Uterus (tissue), 4 donors: Measurements from ENCODE around the gene PSME3IP1. TPM values are rescaled to one million over a fixed set of nuclear protein-coding genes. Genes with fewer than 3 reads are reported as not detected.

Source experiments
- DNase-seq, 2 donors: peaks; one replicate each; pipeline ENCODE4 v3.0.0-alpha.2; 2019 to 2020
- H3K27ac ChIP-seq, 2 donors: fragments of 200-600 bp; sonication (generic); 1 replicate in 1 of 2; 2 replicates in 1 of 2; pipeline ENCODE4 v1.5.1; 2016 to 2018
- H3K27me3 ChIP-seq, 2 donors: fragments of 200-600 bp; sonication (generic); one replicate each; pipeline ENCODE4 v1.5.1; 2018 to 2019; ENCODE audit warnings: control low read depth in 1 of 2
- H3K36me3 ChIP-seq, 2 donors: fragments of 200-600 bp; sonication (generic); one replicate each; pipeline ENCODE4 v1.5.1; 2019; ENCODE audit warnings: control low read depth in 1 of 2
- H3K4me1 ChIP-seq, 2 donors: fragments of 200-600 bp; sonication (generic); one replicate each; pipeline ENCODE4 v1.5.1; 2018 to 2019; ENCODE audit warnings: control low read depth in 1 of 2
- H3K4me3 ChIP-seq, 2 donors: fragments of 200-600 bp; sonication (generic); 1 replicate in 1 of 2; 2 replicates in 1 of 2; pipeline ENCODE4 v1.5.1; 2018 to 2019; ENCODE audit warnings: mild to moderate bottlenecking in 1 of 2
- H3K9me3 ChIP-seq, 2 donors: fragments of 200-600 bp; sonication (generic); one replicate each; pipeline ENCODE4 v1.5.1; 2019; ENCODE audit warnings: control low read depth in 1 of 2
- CTCF ChIP-seq, 4 experiments: fragments of 200-600 bp in 2 of 4; fragments of 450-650 bp in 2 of 4; sonication (generic) in 2 of 4; IDR thresholded peaks; one replicate each; pipeline ENCODE4 v1.5.1; 2016 to 2019; ENCODE audit warnings: antibody characterized with exemption in 4 of 4, mild to moderate bottlenecking in 2 of 4, moderate library complexity in 1 of 4
- POLR2A ChIP-seq, 2 donors: fragments of 450-650 bp; IDR thresholded peaks; one replicate each; pipeline ENCODE4 v1.6.1; 2016; ENCODE audit warnings: antibody characterized with exemption in 2 of 2, mild to moderate bottlenecking in 1 of 2, moderate library complexity in 1 of 2
- intact Hi-C: fragments of 100-400 bp; cut with DNase I; formaldehyde crosslinking; loops from one replicate; pipeline ENCODE4 v1.15.1; 2023; ENCODE audit warnings: low total_unique reads
- total RNA-seq, 4 donors: library from RNA; depleted of rRNA in 3 of 4; stranded (reverse); fragments of >200 nt in 3 of 4; gene quantifications; one replicate each; pipeline versions ENCODE4 v1.1.0 to v1.2.4, GENCODE V29; 2014 to 2023
- donor health status: DM: yes; HTN: yes; CAD: no.

Gene PSME3IP1
- total RNA-seq, 4 donors from 2014 or later, result 45.3 to 323 (median 75.1) TPM

- H3K4me3 ChIP-seq, result no peak overlapping the region
- intact Hi-C loops, result no loop called here
- DNase-seq, result no peak
- no peaks in the 10 kb centered on the region for H3K9me3 ChIP-seq
- no peak overlapping the region for H3K27ac ChIP-seq
- no peaks in the 10 kb centered on the region for H3K36me3 ChIP-seq
- no peaks in the 10 kb centered on the region for H3K27me3 ChIP-seq
- H3K4me1 ChIP-seq, result no peaks in the 10 kb centered on the region
- TF ChIP-seq POLR2A (IDR thresholded peaks at IDR 0.05) (no peak), CTCF (IDR thresholded peaks at IDR 0.05) (no peak)
These were observed 54.4 kb downstream of the PSME3IP1 start for GRCh38 chr16:57131351-57131970.

- no peak for DNase-seq
- no peaks in the 10 kb centered on the region for H3K4me1 ChIP-seq
- H3K27ac ChIP-seq, result no peak overlapping the region
- intact Hi-C loops, result no loop called here
- H3K9me3 ChIP-seq, result no peaks in the 10 kb centered on the region
- TF ChIP-seq POLR2A (IDR thresholded peaks at IDR 0.05) (no peak), CTCF (IDR thresholded peaks at IDR 0.05) (no peak)
- H3K27me3 ChIP-seq, result no peaks in the 10 kb centered on the region
- H3K36me3 ChIP-seq, result no peaks in the 10 kb centered on the region
- H3K4me3 ChIP-seq, result no peak overlapping the region
These were observed 54.9 kb downstream of the PSME3IP1 start for GRCh38 chr16:57130950-57131321.

GRCh38 chr16:57128771-57129389 lies 57.0 kb downstream of the PSME3IP1 start:
- Histone ChIP-seq H3K4me3 (no peak overlapping the region), H3K27ac (no peak overlapping the region), H3K27me3 (no peaks in the 10 kb centered on the region), H3K36me3 (no peaks in the 10 kb centered on the region), H3K9me3 (no peaks in the 10 kb centered on the region), H3K4me1 (no peaks in the 10 kb centered on the region)
- no peak for DNase-seq
- TF ChIP-seq CTCF (IDR thresholded peaks at IDR 0.05) (no peak), POLR2A (IDR thresholded peaks at IDR 0.05) (no peak)
- intact Hi-C loops, result no loop called here

GRCh38 chr16:57127836-57128235 lies 58.0 kb downstream of the PSME3IP1 start:
- Histone ChIP-seq H3K4me1 (no peaks in the 10 kb centered on the region), H3K9me3 (no peaks in the 10 kb centered on the region), H3K36me3 (no peaks in the 10 kb centered on the region), H3K4me3 (no peak overlapping the region), H3K27me3 (no peaks in the 10 kb centered on the region), H3K27ac (no peak overlapping the region)
- no peak for TF ChIP-seq POLR2A (IDR thresholded peaks at IDR 0.05)
- no peak for TF ChIP-seq CTCF (IDR thresholded peaks at IDR 0.05)
- no peak for DNase-seq
- intact Hi-C loops, result no loop called here

- H3K9me3 ChIP-seq, result no peaks in the 10 kb centered on the region
- H3K27me3 ChIP-seq, result no peaks in the 10 kb centered on the region
- no peak overlapping the region for H3K4me3 ChIP-seq
- no peak for TF ChIP-seq POLR2A (IDR thresholded peaks at IDR 0.05)
- no peak for TF ChIP-seq CTCF (IDR thresholded peaks at IDR 0.05)
- intact Hi-C loops, result no loop called here
- H3K4me1 ChIP-seq, result no peaks in the 10 kb centered on the region
- H3K27ac ChIP-seq, result no peak overlapping the region
- H3K36me3 ChIP-seq, result no peaks in the 10 kb centered on the region
- DNase-seq, result no peak
These were observed 58.6 kb downstream of the PSME3IP1 start for GRCh38 chr16:57127037-57127763.
